Astrocyte of the hippocampus (primary cell): ENCODE data around the gene MYL10.
"Not testable (repeated sequence)": the region's sequence is repeated elsewhere in the genome, so short reads cannot be mapped to it uniquely, and the experiment has no call there.

Experiments
- DNase-seq: peaks from one replicate; pipeline ENCODE4 v3.0.0; 2011; ENCODE audit warnings: low read depth, low spot score

Gene MYL10

DNA sequence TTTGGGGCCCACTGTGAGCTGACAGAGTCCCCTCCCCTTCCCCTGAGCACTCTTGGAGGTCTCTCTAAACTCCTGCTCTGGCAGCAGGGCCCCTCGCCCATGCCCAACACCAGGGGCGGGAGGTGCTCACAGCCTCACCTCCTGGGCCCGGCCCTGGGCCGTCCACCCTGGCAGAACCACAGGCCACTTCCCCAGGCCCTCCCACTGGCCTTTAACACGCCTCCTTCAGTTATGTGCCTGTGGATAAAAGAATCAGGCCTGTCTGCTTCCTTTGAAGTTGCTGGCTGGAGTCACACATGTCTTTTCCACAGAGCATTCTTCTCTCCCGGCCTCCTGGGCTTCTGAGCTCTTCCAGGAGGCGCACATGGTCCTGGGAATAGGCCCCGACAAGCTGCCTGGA lies 10.2 kb downstream of the MYL10 start:
- peak; percentile 50 for DNase-seq

GRCh38 chr7:101618207-101618839 lies 10.8 kb downstream of the MYL10 start:
- DNase-seq = no peak

GRCh38 chr7:101617451-101618206 lies 11.5 kb downstream of the MYL10 start:
- DNase-seq = no peak

DNA sequence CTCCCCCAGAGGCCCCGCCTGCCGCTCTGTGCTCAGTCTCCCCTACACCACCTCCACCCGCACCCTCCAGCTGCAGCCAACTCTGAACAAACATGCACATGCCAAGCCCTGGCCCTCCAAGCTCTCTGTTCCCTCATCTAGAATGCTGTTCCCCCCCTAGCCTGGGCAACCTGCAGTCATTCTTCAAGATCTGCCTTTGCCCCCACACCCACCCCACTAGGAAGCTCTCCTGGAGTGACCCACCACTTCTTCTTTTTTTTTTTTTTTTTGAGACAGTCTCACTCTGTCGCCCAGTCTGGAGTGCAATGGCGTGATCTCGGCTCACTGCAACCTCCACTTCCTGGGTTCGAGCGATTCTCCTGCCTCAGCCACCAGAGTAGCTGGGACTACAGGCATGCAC lies 13.7 kb downstream of the MYL10 start:
- DNase-seq = no peak

DNA sequence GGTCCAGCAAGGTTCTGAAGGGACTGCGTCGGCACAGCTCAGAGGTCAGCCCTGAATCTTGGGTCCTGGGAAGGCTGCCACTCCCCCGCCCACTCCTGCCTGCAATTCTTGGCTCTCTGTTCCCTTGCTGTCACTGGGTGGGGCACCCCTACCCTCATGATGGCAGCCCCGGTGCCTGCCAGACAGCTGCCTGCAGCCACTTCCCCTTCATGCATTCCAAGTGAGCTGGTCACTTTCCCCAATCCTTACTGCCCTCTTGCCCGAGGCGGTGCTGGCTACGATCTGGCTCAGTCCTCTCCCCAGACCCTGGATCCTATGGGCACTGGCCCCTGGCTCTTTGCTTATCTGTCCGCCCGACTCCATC lies 14.2 kb downstream of the MYL10 start:
- DNase-seq = peak; percentile 46

- DNase-seq = peak; percentile 51
Measured at GRCh38 chr7:101614098-101614938, 14.8 kb downstream of the MYL10 start.

- peak; percentile 67 for DNase-seq
Measured at GRCh38 chr7:101612885-101613515, 16.1 kb downstream of the MYL10 start.

DNA sequence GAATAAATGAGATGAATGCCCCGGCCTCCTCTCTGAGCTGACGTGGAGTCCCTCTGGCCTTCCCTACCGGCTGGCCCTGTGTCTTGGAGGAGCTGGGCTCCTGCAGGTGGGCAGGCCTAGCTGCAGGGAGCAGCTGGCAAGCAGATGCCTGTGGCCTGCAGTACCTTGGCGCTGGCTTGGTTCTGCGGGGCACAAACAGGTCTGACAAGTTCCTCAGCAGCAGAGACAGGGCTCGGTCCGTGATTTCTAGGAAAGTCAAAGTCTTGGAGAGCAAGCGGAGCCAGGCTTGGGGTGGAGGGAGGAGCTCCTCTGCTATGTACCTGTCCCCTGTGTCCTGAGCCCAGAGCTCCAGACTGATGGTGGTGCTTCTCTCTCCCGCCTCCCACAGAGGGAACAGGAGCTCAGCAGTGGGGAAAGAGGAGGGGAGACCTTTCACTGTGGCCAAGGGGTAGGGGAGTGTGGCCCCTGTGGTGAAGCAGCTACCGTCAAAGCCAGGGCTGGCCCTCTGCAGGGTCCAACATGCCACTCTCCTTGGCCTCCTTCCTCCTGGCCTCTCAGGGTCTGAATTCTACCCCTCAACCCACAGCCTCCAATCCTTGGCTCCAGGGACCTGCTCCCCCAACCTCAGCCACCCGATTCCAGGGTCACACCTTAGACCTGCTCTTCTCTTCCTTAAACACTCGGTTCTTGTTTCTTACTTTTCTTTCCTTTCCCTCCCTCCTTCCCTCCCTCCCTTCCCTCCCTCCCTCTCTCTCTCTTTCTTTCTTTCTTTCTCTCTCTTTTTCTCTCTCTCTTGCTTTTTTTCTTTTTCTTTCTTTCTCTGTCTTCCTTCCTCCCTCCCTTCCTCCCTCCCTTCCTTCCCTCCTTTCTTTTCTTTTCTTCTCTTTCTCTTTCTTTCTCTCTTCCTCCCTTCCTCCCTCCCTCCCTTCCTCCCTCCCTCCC lies 20.1 kb downstream of the MYL10 start:
- DNase-seq = no peak

DNA sequence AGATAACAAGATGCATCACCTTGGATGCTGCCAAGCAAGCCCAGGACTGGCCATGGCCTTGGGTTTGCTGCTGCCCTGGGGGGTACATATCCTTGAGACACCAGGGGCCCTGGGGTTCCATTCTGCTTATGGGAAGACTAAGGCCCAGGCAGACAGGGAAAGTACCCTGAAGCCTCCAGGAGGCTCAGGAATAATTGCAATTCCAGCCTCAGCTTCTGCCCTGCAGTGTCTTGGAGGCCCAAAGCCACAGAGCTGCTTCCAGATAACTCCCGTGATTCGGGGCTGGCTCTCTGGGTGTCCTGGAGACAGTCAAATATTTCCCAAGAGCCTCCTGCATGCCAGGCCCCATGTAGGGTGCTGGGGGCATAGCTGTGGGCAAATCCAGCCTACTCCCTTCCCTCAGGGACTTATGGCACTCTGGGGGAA lies 22.6 kb downstream of the MYL10 start:
- DNase-seq = no peak

DNA sequence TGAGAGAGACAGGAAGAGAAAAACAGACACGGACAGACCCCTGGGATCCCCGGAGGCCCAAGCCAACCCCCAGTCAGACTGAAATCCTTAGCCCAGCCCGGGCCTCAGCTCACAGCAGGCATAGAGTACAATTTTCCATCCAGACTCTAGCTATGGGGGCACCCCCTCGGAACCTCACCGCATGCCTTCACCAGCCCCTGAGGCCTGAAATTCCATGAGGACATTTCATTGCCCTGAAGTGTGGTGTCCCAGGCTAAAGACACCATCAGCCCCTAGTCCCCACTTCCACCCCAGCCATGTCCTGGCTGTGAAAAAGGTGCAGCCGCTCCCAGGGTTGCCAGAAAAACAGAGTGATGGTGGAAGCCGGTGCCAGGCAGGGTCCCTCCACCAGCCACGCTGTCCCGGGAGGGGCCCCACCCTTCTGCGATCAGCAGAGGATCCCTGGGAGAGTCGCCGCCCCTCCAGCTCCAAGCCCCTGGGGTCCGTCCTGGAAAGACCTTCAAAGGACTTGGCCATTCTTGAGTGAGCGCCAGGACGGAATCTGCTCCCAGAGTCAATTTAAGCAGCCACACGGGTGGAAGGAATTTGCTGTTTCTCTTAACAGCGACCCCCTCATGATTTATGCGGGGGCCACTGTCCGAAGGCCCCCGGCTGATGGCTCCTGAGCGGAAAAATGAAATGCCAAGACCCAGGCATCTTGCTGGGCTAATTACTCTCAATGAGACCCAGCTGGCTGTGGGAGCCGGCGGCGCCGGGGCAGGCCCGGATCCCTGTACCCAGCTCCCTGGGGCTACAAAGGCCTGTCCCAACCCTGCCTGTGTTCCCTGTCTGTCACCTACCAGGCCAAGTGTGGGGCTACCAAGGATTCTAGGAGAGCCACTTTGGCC lies 23.2 kb downstream of the MYL10 start:
- DNase-seq = no peak

DNA sequence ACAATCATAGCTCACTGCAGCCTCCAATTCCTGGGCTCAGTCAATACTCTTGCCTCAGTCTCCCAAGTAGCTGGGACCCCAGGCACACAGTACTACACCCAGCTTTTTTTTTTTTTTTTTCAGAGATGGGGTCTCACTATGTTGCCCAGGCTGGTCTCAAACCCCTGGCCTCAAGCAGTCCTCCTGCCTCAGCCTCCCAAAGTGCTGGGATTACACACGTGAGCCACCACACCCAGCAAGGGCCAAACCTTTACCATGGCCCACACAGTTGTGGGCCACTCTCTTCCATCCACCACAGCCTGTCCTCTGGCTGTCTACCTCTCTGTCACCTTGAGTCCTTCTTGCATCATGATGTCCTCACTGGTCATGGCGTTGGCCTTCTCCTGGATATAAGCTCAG lies 24.2 kb downstream of the MYL10 start:
- not testable (repeated sequence) for DNase-seq

DNA sequence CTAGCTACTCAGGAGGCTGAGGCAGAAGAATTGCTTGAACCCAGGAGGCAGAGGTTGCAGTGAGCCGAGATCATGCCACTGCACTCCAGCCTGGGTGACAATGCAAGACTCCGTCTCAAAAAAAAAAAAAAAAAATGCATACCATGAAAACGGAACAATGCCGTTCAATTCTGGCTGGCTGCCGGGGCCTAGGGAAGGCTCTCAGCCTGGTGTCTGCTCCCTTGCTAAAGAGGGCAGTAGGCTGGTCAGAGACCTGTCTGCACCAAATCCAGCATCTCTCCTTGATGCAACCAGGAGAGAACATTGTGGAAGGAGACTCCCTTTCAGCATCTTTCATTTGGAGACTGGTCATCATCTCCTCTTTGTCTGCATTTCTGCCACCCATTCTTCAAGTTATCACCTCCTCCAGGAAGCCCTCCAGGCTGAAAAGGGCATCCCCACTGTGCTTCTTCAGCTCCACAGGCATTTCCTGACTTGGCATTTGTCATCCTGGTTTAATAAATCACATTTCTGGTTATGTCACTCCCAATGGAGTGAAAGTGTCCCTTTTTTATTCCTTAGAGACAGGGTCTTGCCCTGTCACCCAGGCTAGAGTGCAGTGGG lies 24.7 kb downstream of the MYL10 start:
- no peak for DNase-seq

- DNase-seq = peak; percentile 92
Measured at GRCh38 chr7:101602484-101603241, 26.4 kb downstream of the MYL10 start.

DNA sequence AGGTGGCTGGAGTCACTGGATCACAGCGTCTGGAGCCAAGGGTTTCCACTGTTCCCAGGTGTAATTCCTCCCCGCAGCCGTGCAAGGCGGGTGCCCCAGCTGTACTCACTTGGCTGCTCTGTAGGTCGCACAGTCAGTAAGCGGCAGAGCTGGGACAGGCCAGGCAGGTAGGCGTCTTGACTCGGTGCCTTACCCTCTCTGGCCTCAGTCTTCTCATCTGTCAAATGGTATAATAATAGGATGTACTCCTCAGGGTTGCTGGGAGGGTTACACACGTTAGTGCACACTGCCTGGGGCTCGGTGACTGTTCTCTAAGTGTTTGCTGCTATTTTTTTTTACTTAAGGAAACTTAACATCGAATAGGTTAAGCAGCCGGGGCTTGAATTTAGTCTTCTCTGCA lies 27.0 kb downstream of the MYL10 start:
- DNase-seq = no peak

DNA sequence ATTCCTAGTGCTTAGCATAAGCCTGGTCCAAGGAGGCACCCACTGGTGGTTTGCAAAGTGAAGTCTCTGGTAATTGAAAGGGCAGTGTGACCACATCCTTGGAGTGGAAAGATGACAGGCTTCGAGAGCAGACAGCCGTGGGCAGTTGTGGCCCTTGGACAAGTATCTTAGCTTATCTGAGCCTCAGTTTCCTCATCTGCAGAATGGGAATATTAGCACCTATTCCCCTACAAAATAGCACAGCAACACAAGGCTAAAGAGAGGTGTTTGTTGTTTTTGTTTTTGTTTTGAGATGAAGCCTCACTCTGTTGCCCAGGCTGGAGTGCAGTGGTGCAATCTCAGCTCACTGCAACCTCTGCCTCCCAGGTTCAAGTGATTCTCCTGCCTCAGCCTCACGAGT lies 29.3 kb downstream of the MYL10 start:
- DNase-seq = no peak

DNA sequence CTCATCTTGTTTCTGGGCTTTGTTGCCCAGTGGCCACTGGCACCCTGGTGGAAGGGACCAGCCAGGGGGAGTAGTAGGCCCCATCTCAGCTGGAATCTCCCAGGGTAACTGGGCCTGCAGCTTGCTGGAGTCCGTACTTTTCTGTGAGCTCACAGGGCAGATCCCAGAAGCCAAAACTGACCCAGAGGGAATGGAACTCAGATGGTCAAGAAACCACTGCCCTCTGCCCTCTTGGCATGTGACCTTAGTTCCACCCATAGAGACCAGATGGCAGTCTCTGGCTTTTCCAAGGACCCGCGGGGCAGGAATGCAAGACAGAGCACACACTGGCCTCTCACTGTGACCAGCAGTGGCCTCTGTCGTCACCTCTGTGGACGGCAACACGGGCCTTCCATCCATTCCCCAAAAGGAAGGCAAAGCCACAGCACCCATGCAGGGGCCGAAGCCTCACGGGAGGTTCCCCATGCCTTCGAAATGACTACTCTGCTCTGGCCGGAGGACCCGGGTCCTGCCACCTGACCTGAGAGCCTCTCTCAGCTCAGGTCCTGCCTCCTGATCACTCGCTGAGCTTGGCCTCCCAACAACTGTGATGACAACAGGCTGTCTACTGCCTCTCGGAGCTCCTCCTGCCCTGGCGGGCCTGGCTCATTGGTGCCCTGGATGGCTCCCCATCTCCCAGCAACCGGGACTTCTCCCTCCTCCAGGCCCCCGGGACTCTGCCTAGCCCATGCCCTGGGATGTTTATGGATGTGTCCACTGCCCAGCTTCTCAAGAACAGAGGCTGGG lies 29.9 kb downstream of the MYL10 start:
- no peak for DNase-seq

- DNase-seq = no peak
Measured at GRCh38 chr7:101598422-101598985, 30.6 kb downstream of the MYL10 start.

DNA sequence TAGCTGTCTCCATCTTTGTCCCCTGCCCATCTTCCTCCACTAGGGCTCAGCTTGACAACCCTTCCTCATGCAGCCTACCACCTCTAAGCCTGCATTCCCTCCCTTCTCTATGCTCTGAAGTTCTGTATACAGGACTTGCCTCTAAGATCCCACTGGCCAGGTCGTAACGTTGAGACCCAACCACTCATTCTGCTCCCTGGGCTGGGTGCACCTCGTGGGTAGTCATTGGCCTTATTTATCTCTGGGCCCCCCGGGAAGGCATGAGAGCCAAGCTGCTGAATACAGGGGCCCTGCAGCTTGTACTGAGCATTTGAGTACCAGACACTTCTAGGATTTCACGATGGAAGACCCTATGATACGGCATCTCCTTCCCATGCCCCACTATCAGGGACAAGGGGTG lies 31.2 kb downstream of the MYL10 start:
- DNase-seq = no peak
